ENCODE measurements around the gene VSTM2L.

The VSTM2L gene

GRCh38 chr20:37920679-37921322 lies 17.9 kb downstream of the VSTM2L start:
- DNase-seq = no peak

- DNase-seq = no peak
These were observed 18.5 kb downstream of the VSTM2L start for GRCh38 chr20:37921341-37921929.

GRCh38 chr20:37922016-37922415 lies 19.1 kb downstream of the VSTM2L start:
- DNase-seq = no peak

- no peak for DNase-seq
These were observed 22.6 kb downstream of the VSTM2L start for GRCh38 chr20:37925265-37926165.

- DNase-seq = no peak
These were observed 23.7 kb downstream of the VSTM2L start for GRCh38 chr20:37926612-37927011.

- DNase-seq = no peak
These were observed 24.6 kb downstream of the VSTM2L start for GRCh38 chr20:37927410-37928095.

- no peak for DNase-seq
These were observed 26.2 kb downstream of the VSTM2L start for GRCh38 chr20:37928996-37929682.

GRCh38 chr20:37929683-37930014 lies 26.7 kb downstream of the VSTM2L start:
- DNase-seq = no peak

- no peak for DNase-seq
These were observed 28.4 kb downstream of the VSTM2L start for GRCh38 chr20:37931153-37931922.

- DNase-seq = no peak
These were observed 29.1 kb downstream of the VSTM2L start for GRCh38 chr20:37932074-37932473.

- no peak for DNase-seq
These were observed 30.0 kb downstream of the VSTM2L start for GRCh38 chr20:37932919-37933318.

GRCh38 chr20:37933786-37934633 lies 31.1 kb downstream of the VSTM2L start:
- DNase-seq = no peak

- DNase-seq = no peak
These were observed 31.9 kb downstream of the VSTM2L start for GRCh38 chr20:37934634-37935375.

- DNase-seq = no peak
These were observed 32.5 kb downstream of the VSTM2L start for GRCh38 chr20:37935435-37935834.

- DNase-seq = no peak
These were observed 33.1 kb downstream of the VSTM2L start for GRCh38 chr20:37936041-37936440.

- DNase-seq = no peak
These were observed 33.5 kb downstream of the VSTM2L start for GRCh38 chr20:37936451-37936850.

- no peak for DNase-seq
These were observed 34.8 kb downstream of the VSTM2L start for GRCh38 chr20:37937686-37938085.

GRCh38 chr20:37938181-37938750 lies 35.3 kb downstream of the VSTM2L start:
- no peak for DNase-seq

- no peak for DNase-seq
These were observed 36.0 kb downstream of the VSTM2L start for GRCh38 chr20:37938954-37939353.

Data from fibroblast of upper back skin (primary cell).